Activated CD4-positive, CD25-positive, alpha-beta regulatory T cell treated with anti-CD3 and anti-CD28 coated beads, Interleukin-2, amount 50 U/mL, for 24 hours (primary cell): Measurements from ENCODE around the gene C10orf143.

ENCODE experiments used
- ATAC-seq, 2 donors: fragments of 150-1000 bp; cut with Tn5 transposase; one replicate each; pipeline ENCODE4 v1.10.0; 2021; ENCODE audit warnings: mild to moderate bottlenecking in 1 of 2, moderate library complexity in 1 of 2

Gene C10orf143

DNA sequence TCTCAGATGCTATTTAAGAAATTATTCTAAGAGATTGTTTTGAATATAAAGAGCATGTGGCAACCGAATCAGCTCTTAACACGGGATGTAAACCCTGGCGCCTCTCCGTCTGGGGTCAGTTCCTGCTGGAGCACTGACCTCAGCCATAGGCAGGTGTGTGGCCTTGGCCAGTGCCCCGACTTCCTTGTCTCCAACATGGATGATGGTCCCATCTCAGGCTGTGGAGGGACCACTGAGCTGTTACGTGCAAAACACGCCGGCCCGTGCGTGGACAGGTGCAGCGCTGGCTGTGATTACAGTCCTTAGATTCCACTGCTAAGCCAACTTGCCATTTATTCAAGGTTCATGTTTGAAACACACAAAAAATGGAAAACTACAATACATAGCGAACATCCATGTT lies 59.9 kb downstream of the C10orf143 start:
- no peak for ATAC-seq

- no peak for ATAC-seq
Measured at GRCh38 chr10:130049987-130050386, 60.6 kb downstream of the C10orf143 start.

DNA sequence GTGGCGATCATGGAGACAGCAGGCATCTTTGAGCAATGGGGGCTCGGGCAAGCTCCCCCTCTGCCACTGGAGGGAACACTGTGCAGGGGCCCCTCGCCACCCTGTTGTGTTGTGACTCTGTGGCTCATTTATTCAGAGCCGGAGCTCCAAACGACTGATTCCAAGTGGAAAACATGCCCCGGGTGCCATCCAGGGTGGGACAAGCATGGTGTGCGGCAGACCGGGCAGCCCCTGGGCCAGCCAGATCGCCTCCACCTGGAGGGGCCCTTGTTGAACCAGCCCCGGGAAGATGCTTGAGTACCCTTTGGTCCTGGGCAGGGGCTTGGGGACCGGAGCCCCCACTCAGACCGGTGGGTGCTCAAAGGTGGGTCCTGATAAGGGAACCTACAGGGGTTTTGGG lies 61.4 kb downstream of the C10orf143 start:
- no peak for ATAC-seq

DNA sequence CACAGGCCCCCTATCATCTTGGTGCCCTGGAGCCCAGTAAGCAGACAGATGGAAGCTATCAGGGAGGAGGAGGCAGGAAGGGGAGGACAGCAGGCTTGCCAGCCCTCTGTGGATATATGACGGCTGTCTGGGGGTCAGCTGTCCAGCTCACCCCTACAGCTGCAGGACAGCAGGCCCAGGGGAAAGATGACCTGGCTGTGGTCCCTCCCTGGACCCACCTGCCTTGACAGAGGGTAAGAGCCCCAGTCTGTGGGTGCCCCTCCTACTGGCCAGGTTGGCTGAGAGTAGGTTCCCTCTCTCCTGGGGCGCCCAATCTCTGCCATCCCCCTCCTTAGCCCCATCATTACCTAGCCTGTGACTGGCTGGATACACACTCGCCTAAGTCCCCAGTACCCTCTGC lies 62.5 kb downstream of the C10orf143 start:
- ATAC-seq = no peak

DNA sequence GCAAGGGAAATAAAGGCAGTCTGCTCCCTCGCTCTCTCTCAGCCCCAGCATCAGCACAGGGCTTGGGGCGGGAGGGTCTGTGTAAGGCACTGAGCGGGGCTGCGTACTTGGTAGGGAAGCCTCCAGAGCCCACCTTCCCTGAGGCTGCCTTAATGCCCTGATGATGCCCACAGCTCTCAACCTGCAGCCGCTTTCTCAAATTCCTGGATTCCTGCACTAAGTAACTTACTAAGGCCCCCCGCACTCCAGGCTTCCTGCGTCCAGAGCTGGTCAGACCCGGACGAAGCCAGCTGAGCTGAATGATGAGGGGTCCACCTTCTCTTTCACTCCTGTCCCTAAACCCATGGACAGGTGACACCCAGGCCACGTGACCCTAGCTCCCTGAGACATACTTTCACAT lies 63.3 kb downstream of the C10orf143 start:
- no peak for ATAC-seq

- no peak for ATAC-seq
Measured at GRCh38 chr10:130046591-130046990, 64.0 kb downstream of the C10orf143 start.

DNA sequence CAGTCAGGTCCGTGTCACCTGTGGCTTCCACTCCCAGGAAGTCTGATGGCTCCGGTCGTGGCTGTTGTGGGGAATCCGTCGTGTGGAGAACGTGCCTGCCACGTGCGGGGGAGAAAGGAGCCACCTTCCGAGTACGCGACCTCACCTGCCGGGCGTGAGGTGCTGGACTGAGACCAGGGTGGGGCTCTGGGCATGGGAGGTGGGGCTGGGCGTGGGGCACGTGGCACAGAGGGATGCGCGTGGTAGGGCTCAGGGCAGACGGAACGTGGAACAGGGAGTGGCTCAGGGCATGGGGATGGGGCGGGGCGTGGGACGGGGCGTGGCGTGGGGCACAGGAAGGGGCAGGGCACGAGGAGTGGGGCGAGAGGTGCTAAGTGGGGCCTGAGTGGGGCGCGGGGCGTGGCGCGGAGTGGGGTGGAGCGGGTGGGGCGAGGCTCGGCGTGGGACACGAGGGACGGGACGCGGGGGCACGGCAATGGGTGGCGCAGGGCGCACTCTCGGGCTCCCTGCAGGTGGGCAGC lies 64.8 kb downstream of the C10orf143 start:
- ATAC-seq = no peak

- ATAC-seq = no peak
Measured at GRCh38 chr10:130045091-130045652, 65.5 kb downstream of the C10orf143 start.

DNA sequence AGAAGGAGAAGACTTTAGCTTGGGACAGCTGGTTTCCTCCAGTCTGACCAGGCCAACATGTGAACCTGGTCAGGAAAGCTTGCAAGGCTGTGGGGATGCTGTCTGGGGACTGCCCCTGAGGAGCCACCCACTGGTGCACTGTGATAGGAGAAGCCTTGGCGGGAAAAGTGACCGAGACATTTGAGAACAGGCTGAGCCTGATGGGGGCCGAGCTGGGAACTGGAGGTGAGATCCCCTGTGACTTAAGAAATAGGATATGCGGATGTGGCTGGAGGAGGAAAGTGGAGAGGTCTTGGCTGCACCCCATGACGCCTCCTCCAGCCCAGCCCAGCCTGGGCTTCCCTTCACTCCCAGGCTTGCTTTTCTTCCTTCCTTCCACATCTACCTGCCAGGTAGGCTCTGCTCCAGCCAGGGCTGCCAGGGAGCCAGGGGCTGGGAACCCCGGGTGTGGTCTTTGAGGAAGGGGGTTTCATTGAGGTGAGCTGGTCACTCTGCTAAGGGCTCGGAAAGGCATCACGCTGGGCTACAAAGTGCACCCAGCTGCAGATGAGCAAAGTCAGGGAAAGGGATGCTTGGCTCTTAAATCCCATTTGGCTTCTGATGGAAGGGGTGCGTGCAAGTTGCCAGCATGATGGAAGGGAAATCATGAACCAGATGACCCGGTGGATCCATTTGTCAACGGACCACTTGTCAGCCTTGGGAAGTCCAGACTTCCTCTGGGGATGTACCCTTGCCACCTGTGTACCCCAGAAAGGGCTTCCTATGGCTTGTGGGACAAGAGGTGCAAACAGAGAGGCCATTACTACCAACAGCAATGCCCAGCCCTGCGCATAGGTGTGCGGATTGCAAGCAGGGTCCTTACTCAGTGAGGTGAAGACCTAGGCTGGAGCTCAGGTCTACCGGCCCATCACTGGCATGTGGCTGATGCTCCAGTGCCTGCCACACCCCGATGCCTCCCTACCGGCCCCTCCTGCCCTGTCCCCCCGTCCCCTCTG lies 66.3 kb downstream of the C10orf143 start:
- no peak for ATAC-seq

DNA sequence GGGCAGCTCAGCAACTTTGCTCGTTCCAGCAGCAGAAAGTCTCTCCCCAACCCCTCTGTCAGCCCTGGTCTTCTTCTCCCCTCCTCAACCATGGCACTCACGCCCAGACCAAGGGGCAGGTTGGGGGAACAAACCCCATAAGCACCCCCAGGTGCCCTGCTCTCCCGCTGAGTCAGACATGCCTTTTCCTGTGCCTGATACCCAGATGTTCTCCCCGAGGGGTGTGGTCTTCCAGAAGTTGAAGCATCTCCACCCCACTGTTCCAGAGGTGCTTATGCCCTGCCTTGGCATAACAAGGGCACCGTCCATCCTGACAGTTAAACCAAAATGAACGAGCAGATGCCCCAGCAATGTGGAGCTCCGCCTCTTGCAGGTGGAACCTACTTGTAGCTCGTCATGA lies 67.1 kb downstream of the C10orf143 start:
- no peak for ATAC-seq

GRCh38 chr10:130042381-130042780 lies 68.2 kb downstream of the C10orf143 start:
- ATAC-seq = no peak

DNA sequence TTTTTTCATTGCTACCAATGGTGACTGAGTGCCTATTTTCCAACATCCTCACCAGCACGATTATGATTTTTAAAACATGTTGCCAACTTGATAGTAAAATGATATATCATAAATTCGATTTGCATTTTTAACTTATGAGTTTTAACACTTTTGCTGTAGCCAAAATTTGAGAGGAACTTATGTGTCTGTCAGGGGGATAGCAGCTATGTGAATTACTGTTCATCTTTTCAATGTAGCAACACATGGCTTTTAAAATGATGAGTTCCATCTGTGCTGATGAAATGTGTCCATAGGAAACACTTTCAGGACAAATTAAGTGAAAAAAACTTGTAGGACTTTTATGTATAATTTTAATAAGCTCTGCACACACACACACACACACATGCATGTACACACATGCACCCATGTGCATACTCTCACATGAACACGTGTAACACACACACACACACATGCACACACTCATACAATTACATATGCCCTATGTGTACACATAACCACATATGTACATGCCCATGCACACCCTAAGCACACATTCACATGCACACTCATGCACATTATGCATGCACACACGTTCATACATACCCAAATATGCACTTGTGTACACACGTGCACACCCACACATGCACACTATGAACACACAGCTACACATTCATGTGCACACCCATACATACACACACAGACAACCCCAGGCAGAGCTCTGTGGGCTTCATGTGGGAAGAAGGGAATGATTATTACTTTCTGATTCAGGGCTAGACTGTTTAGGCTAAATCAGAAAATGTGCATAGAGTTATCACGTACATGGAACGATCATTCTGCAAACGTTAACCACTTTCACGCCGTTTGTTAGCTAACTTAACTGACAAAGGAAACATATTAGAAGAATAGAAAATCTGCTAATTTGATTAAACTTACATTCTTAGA lies 68.9 kb downstream of the C10orf143 start:
- ATAC-seq = no peak

DNA sequence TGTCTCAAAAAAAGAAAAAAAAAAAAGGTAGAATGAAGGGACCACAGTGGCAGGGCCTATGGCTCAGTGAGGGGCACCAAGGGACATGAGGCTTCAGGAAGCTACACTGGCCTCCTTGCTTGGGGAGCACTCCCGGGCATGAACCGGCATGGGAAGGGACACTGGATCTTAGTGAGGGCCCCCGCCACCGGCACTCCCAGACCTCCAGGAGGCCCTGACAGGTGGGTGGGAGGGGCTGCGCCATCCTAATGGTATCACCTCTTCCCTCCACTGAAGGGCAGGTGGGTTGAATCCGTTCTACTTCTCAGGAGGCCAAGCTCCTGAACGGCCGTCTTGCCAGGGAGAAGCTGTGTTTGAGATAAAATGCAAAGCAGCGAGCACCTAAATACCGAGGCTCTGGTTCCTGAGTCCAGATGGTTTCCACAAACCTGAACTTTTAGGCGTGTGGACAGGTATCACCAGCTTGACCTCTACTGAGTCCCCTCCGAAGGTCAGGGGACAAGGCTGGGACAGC lies 69.8 kb downstream of the C10orf143 start:
- ATAC-seq = no peak

- no peak for ATAC-seq
Measured at GRCh38 chr10:130040351-130040750, 70.3 kb downstream of the C10orf143 start.

- ATAC-seq = no peak
Measured at GRCh38 chr10:130039141-130039540, 71.5 kb downstream of the C10orf143 start.

GRCh38 chr10:130038611-130039109 lies 72.0 kb downstream of the C10orf143 start:
- ATAC-seq = no peak

DNA sequence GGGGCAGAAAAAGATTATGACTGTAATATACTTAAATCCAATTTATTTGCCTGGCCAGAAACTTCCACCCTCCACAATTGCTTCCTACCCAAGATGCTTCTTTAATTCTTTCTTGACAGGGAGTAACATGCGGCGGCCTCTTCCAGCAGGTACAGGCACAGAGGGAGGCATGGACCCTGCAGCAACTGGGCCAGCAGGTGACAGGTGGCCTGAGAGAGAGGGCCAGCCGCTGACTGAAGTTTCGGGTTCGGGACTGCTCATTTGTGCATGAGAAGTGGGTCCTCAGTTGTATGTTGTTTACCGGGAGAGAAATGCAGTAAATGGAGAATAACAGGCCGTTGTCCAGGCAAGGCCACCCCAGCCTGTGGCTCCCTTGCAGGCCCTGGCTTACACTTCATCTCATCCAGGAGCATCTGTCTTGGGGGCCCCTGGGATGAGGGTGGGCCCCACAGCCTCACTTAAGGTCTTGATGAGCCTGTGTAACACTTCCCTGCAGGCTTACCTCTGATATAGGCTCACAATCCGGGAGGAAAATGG lies 72.5 kb downstream of the C10orf143 start:
- ATAC-seq = no peak

GRCh38 chr10:130037169-130037661 lies 73.4 kb downstream of the C10orf143 start:
- ATAC-seq = no peak

- ATAC-seq = no peak
Measured at GRCh38 chr10:130036296-130037065, 74.1 kb downstream of the C10orf143 start.

DNA sequence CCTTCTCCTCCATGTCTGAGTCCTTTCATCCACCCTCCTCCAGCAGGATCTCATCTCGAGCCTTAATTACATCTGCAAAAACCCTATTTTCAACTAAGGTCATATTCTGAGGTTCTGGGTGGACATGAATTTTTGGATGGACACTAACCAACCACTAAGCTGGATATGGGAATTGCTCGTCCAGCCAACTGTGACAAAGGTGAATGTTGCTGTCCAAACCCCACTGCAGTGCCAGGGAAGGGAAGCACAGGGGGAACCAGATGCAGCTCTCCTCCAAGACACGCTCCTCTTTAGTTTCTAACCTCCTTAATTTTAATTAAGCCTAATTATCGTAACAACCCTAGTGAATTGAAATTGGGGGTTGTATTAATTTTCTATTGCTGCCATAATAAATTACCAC lies 81.4 kb downstream of the C10orf143 start:
- no peak for ATAC-seq

DNA sequence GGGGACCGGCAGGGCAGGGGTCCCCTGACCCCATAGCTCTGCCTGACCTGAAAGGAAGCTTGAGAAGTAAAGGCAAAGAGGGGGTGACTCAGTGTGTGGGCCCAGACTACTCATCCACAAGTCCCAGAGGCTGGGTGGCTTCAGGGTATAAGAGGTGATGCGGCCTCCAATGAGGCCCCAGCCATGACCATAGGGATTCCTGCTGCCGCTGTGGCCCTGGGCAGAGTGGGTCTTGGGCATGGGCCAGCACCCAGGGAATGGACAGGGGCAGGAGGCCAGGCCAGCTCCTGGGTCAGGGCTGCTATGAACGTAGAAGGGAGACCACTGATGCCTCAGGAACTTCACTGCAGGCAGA lies 82.2 kb downstream of the C10orf143 start:
- no peak for ATAC-seq
